Measurements from ENCODE around the gene MGLL.

- TF ChIP-seq CTCF (IDR thresholded peaks at IDR 0.05) (no peak), POLR2A (IDR thresholded peaks at IDR 0.05) (no peak)
These were observed 155.6 kb downstream of the MGLL start for GRCh38 chr3:127666676-127667075.

All from esophagus squamous epithelium (tissue), 4 donors.